ENCODE data around the gene ABTB2.

GRCh38 chr11:34104680-34105078, 253.1 kb downstream of the ABTB2 start:
- TF ChIP-seq POLR2A (IDR thresholded peaks at IDR 0.05; ENCODE audit: low read length) (no peak), GATA1 (IDR thresholded peaks at IDR 0.05; ENCODE audit: low read depth, low read length) (no peak)
